GM12878 (cell line): Measurements from ENCODE around the gene TFRC. TPM values are rescaled to one million over a fixed set of nuclear protein-coding genes. Genes with fewer than 3 reads are reported as not detected.

Source experiments
- ATF2 ChIP-seq: IDR thresholded peaks from 2 replicates; pipeline ENCODE4 v1.6.1; 2012; ENCODE audit warnings: low read length, inconsistent platforms
- BACH1 ChIP-seq: fragments of 450-650 bp; IDR thresholded peaks from 2 replicates; pipeline ENCODE4 v1.6.1; 2017; ENCODE audit warnings: mild to moderate bottlenecking, borderline replicate concordance
- CHD2 ChIP-seq: IDR thresholded peaks from 2 replicates; pipeline ENCODE4 v1.6.1; 2011; ENCODE audit warnings: low read depth, low read length, improper control_type of control experiment, borderline replicate concordance
- CREB1 ChIP-seq: IDR thresholded peaks from 2 replicates; pipeline ENCODE4 v1.6.1; 2012; ENCODE audit warnings: low read depth, mild to moderate bottlenecking, inconsistent platforms
- EP300 ChIP-seq, 2 experiments: fragments of 150-350 bp in 1 of 2; IDR thresholded peaks; 2 replicates each; pipeline ENCODE4 v1.6.1; 2011 to 2012; ENCODE audit warnings: low read depth in 2 of 2, low read length in 2 of 2, borderline replicate concordance in 1 of 2, improper control_type of control experiment in 1 of 2, inconsistent platforms in 1 of 2; ENCODE audit not compliant: control insufficient read depth in 1 of 2
- EZH2 ChIP-seq: IDR thresholded peaks from 2 replicates; pipeline ENCODE4 v1.6.1; 2012; ENCODE audit warnings: low read depth, mild to moderate bottlenecking, control low read depth, inconsistent platforms, low read length, borderline replicate concordance; ENCODE audit not compliant: control insufficient read depth
- GATAD2B ChIP-seq: fragments of 450-650 bp; conservative IDR thresholded peaks from 2 replicates; pipeline ENCODE4 v1.6.1; 2017; ENCODE audit warnings: low read depth, mild to moderate bottlenecking, moderate library complexity
- IRF3 ChIP-seq: fragments of 450-650 bp; IDR thresholded peaks from 2 replicates; pipeline ENCODE4 v1.6.1; 2014; ENCODE audit warnings: mild to moderate bottlenecking
- KAT2A ChIP-seq: conservative IDR thresholded peaks from 2 replicates; pipeline ENCODE4 v1.6.1; 2011; ENCODE audit warnings: low read depth, low read length; ENCODE audit not compliant: control insufficient read depth
- MLLT1 ChIP-seq: fragments of 450-650 bp; IDR thresholded peaks from 2 replicates; pipeline ENCODE4 v1.6.1; 2016; ENCODE audit warnings: mild to moderate bottlenecking
- MTA2 ChIP-seq: fragments of 450-650 bp; IDR thresholded peaks from 2 replicates; pipeline ENCODE4 v1.6.1; 2016; ENCODE audit warnings: low read depth, mild to moderate bottlenecking, moderate library complexity
- MXI1 ChIP-seq: fragments of 150-350 bp; IDR thresholded peaks from 2 replicates; pipeline ENCODE4 v1.6.1; 2011; ENCODE audit warnings: low read depth, mild to moderate bottlenecking, inconsistent platforms, low read length, improper control_type of control experiment
- NFYB ChIP-seq: IDR thresholded peaks from 2 replicates; pipeline ENCODE4 v1.6.1; 2011; ENCODE audit warnings: low read depth, mild to moderate bottlenecking, low read length, improper control_type of control experiment, moderate library complexity; ENCODE audit not compliant: insufficient read depth
- PKNOX1 ChIP-seq: fragments of 450-650 bp; IDR thresholded peaks from 2 replicates; pipeline ENCODE4 v1.6.1; 2016; ENCODE audit warnings: mild to moderate bottlenecking
- POU2F2 ChIP-seq: IDR thresholded peaks from 3 replicates; pipeline ENCODE4 v1.6.1; 2011; ENCODE audit warnings: low read depth, mild to moderate bottlenecking, low read length, borderline replicate concordance
- RAD21 ChIP-seq: IDR thresholded peaks from 2 replicates; pipeline ENCODE4 v1.6.1; 2011; ENCODE audit warnings: mild to moderate bottlenecking, low read depth, low read length, moderate library complexity; ENCODE audit not compliant: insufficient read depth
- RELA ChIP-seq: fragments of 450-650 bp; IDR thresholded peaks from 2 replicates; pipeline ENCODE4 v1.8.0; 2014; ENCODE audit warnings: borderline replicate concordance; ENCODE audit not compliant: partially characterized antibody
- SP1 ChIP-seq: IDR thresholded peaks from one replicate; pipeline ENCODE4 v1.6.1; 2011; ENCODE audit warnings: low read depth, low read length
- SPI1 ChIP-seq: IDR thresholded peaks from 2 replicates; pipeline ENCODE4 v1.6.1; 2011; ENCODE audit warnings: low read depth, mild to moderate bottlenecking, low read length, moderate library complexity, borderline replicate concordance; ENCODE audit not compliant: insufficient read depth
- ZBED1 ChIP-seq: IDR thresholded peaks from 2 replicates; pipeline ENCODE4 v1.6.1; 2016; ENCODE audit warnings: borderline replicate concordance
- ZNF687 ChIP-seq: fragments of 450-650 bp; IDR thresholded peaks from 2 replicates; pipeline ENCODE4 v1.6.1; 2017; ENCODE audit warnings: mild to moderate bottlenecking, moderate library complexity
- polyA plus RNA-seq, 11 experiments: library from polyadenylated mRNA; depleted of rRNA in 4 of 11; unstranded in 6 of 11; stranded (reverse) in 5 of 11; fragments of >200 nt; fragmentation: Nextera tagmentation in 4 of 11; fragmentation: Illumina TruSeq in 1 of 11; extraction: Ambion mirVana in 4 of 11; extraction: Trizol in 1 of 11; gene quantifications; 1 replicate in 1 of 11; 2 replicates in 10 of 11; pipeline versions ENCODE4 v1.2.1 to v1.2.3, GENCODE V29; 2011 to 2016; ENCODE audit warnings: inconsistent platforms in 2 of 11, missing spikeins in 2 of 11, low read depth in 1 of 11
- total RNA-seq, 4 experiments: library from RNA; depleted of rRNA in 3 of 4; stranded (reverse); fragments of >200 nt in 3 of 4; fragmentation: Illumina TruSeq in 1 of 4; extraction: Trizol in 1 of 4; gene quantifications; 2 replicates each; pipeline versions ENCODE4 v1.2.1 to v1.2.3, GENCODE V29; 2013 to 2021

TFRC gene
- total and polyA plus RNA-seq, 10 of the 15 experiments (the other 5 are each of a cell fraction or from before 2014, with no cell fraction given), result 123 to 526 (median 316) TPM

- TF ChIP-seq ZNF687, result peak; percentile 94; the same call in 1 of the 2 replicates
- 0 out of 2 replicates have a peak, but pooled peaks have one; percentile 31 for TF ChIP-seq PKNOX1
- peak; percentile 38 for TF ChIP-seq CREB1
- TF ChIP-seq POU2F2, result no peak; the same call in 2 of the 3 replicates
- TF ChIP-seq GATAD2B, result peak; percentile 75; the same call in 1 of the 2 replicates
- TF ChIP-seq SP1, result peak; percentile 51
- TF ChIP-seq RELA, result no peak
- TF ChIP-seq EP300 (IDR thresholded peaks at IDR 0.05; ENCODE audit: borderline replicate concordance in 1 of 2, control insufficient read depth in 1 of 2, low read depth in 2 of 2, low read length in 2 of 2), result peak; percentile 72 to 82; a peak in 3 of 4 replicates
- TF ChIP-seq ZBED1, result 0 out of 2 replicates have a peak, but pooled peaks have one; percentile 35
- peak; percentile 17; the same call in 1 of the 2 replicates for TF ChIP-seq BACH1
- TF ChIP-seq SPI1, result peak; percentile 95
- peak; percentile 85; the same call in 1 of the 2 replicates for TF ChIP-seq ATF2
- TF ChIP-seq IRF3, result no peak
- TF ChIP-seq NFYB, result no peak
- no peak for TF ChIP-seq EZH2
- 0 out of 2 replicates have a peak, but pooled peaks have one; percentile 19 for TF ChIP-seq RAD21
- no peak for TF ChIP-seq KAT2A
- peak; percentile 48; the same call in 1 of the 2 replicates for TF ChIP-seq MLLT1
- TF ChIP-seq MXI1, result 0 out of 2 replicates have a peak, but pooled peaks have one; percentile 10
- TF ChIP-seq CHD2, result peak; percentile 41; the same call in 1 of the 2 replicates
- peak; percentile 81 for TF ChIP-seq MTA2
These were observed 33.8 kb upstream of the TFRC start (continued) for GRCh38 chr3:196115678-196116083.
